A549 (cell line): ENCODE measurements around the gene FRMD4A. TPM values are rescaled to one million over a fixed set of nuclear protein-coding genes. Genes with fewer than 3 reads are reported as not detected.

Experiments used
- ATAC-seq, 2 experiments: fragments of 200-7000 bp in 1 of 2; fragments of >200 bp in 1 of 2; cut with Nextera tagmentation in 1 of 2; cut with Tn5 transposase in 1 of 2; 3 replicates each; pipeline versions ENCODE4 v1.8.0 to v1.9.1; 2018 to 2020; ENCODE audit warnings: mild to moderate bottlenecking in 1 of 2, moderate library complexity in 1 of 2
- CTCF ChIA-PET: fragments of 300-600 bp; sonication (Branson Sonifier 250); formaldehyde crosslinking; extraction: SDS; loops from one replicate; lab custom pipeline; 2021; ENCODE audit warnings: antibody characterized with exemption, inconsistent platforms; lab: Yijun Ruan, JAX
- POLR2A ChIA-PET: fragments of 350-600 bp; formaldehyde crosslinking; extraction: SDS; loops from one replicate; lab custom pipeline; 2021; ENCODE audit warnings: antibody characterized with exemption, inconsistent platforms; lab: Yijun Ruan, JAX
- DNase-seq, 2 experiments: peaks; one replicate each; pipeline versions ENCODE4 v3.0.0 to v3.0.0-alpha.2; 2011 to 2016; ENCODE audit warnings: low read depth in 1 of 2, low spot score in 1 of 2
- FAIRE-seq: peaks from 2 replicates; lab custom pipeline; 2011; peaks lifted over from hg19 to GRCh38; lab: Jason Lieb, UNC
- H3K27ac ChIP-seq, 2 experiments: fragments of >200 bp; sonication (Bioruptor Twin); formaldehyde crosslinking; 3 replicates each; pipeline ENCODE4 v1.5.1; 2016 to 2017
- H3K4me1 ChIP-seq: fragments of >200 bp; sonication (Bioruptor Twin); formaldehyde crosslinking; 3 replicates; pipeline ENCODE4 v1.6.1; 2016
- H3K4me2 ChIP-seq: fragments of >200 bp; sonication (Bioruptor Twin); formaldehyde crosslinking; 3 replicates; pipeline ENCODE4 v1.6.1; 2016
- H3K4me3 ChIP-seq: fragments of >200 bp; sonication (Bioruptor Twin); formaldehyde crosslinking; 3 replicates; pipeline ENCODE4 v1.5.1; 2016
- H3K9me3 ChIP-seq: fragments of >200 bp; sonication (Bioruptor Twin); formaldehyde crosslinking; 3 replicates; pipeline ENCODE4 v1.6.1; 2016
- CEBPB ChIP-seq, 2 experiments: fragments of >200 bp in 1 of 2; sonication (Bioruptor Twin) in 1 of 2; formaldehyde crosslinking in 1 of 2; IDR thresholded peaks; 2 replicates each; pipeline ENCODE4 v1.6.1; 2012 to 2016
- CHD4 ChIP-seq: fragments of 200-600 bp; sonication (generic); IDR thresholded peaks from 2 replicates; pipeline ENCODE4 v1.6.1; 2016; ENCODE audit warnings: antibody characterized with exemption, mild to moderate bottlenecking, borderline replicate concordance
- EHF ChIP-seq: fragments of 250-450 bp; sonication (Bioruptor Pico); IDR thresholded peaks from 2 replicates; pipeline ENCODE4 v1.5.0; 2020; ENCODE audit warnings: mild to moderate bottlenecking
- ESRRA ChIP-seq: fragments of 150-350 bp; IDR thresholded peaks from 2 replicates; pipeline ENCODE4 v1.6.1; 2014; ENCODE audit warnings: mild to moderate bottlenecking, low read length, borderline replicate concordance
- FOSL2 ChIP-seq, 2 experiments: fragments of 450-650 bp in 1 of 2; fragments of >200 bp in 1 of 2; sonication (Bioruptor Twin) in 1 of 2; formaldehyde crosslinking; IDR thresholded peaks; 2 replicates each; pipeline versions ENCODE4 v1.5.0 to v1.6.1; 2016 to 2020; ENCODE audit warnings: mild to moderate bottlenecking in 1 of 2, moderate library complexity in 1 of 2
- GATA3 ChIP-seq: IDR thresholded peaks from 2 replicates; pipeline ENCODE4 v1.6.1; 2012; ENCODE audit warnings: borderline replicate concordance
- HDAC2 ChIP-seq: fragments of 200-600 bp; sonication (generic); IDR thresholded peaks from 2 replicates; pipeline ENCODE4 v1.6.1; 2016
- HEYL ChIP-seq: fragments of 250-450 bp; sonication (Bioruptor Pico); IDR thresholded peaks from 2 replicates; pipeline ENCODE4 v1.8.0; 2021; ENCODE audit warnings: mild to moderate bottlenecking, moderate library complexity
- HOXA7 ChIP-seq: fragments of 250-450 bp; sonication (Bioruptor Pico); IDR thresholded peaks from 2 replicates; pipeline ENCODE4 v1.5.0; 2020; ENCODE audit warnings: mild to moderate bottlenecking, moderate library complexity
- HOXB13 ChIP-seq: fragments of 250-450 bp; sonication (Bioruptor Pico); IDR thresholded peaks from 2 replicates; pipeline ENCODE4 v1.5.0; 2020; ENCODE audit warnings: low read depth, mild to moderate bottlenecking, moderate library complexity
- HOXB5 ChIP-seq: fragments of 250-450 bp; sonication (Bioruptor Pico); IDR thresholded peaks from 2 replicates; pipeline ENCODE4 v1.5.0; 2020; ENCODE audit warnings: mild to moderate bottlenecking, moderate library complexity
- JUN ChIP-seq, 2 experiments: fragments of >200 bp; sonication (Bioruptor Twin); formaldehyde crosslinking; IDR thresholded peaks; 2 replicates in 1 of 2; 3 replicates in 1 of 2; pipeline ENCODE4 v1.6.1; 2016 to 2017
- NR3C1 ChIP-seq: fragments of >200 bp; sonication (Bioruptor Twin); formaldehyde crosslinking; IDR thresholded peaks from 3 replicates; pipeline ENCODE4 v1.6.1; 2017
- RFX5 ChIP-seq: fragments of 450-650 bp; IDR thresholded peaks from 2 replicates; pipeline ENCODE4 v1.7.1; 2014; ENCODE audit warnings: antibody characterized with exemption, mild to moderate bottlenecking, moderate library complexity
- SREBF2 ChIP-seq: fragments of 450-650 bp; IDR thresholded peaks from 2 replicates; pipeline ENCODE4 v1.6.1; 2014; ENCODE audit warnings: mild to moderate bottlenecking, moderate library complexity
- ZC3H11A ChIP-seq: fragments of 450-650 bp; IDR thresholded peaks from 2 replicates; pipeline ENCODE4 v1.6.1; 2014; ENCODE audit warnings: antibody characterized with exemption, mild to moderate bottlenecking
- ZFP36 ChIP-seq: fragments of 450-650 bp; IDR thresholded peaks from 2 replicates; pipeline ENCODE4 v1.6.1; 2014; ENCODE audit warnings: borderline replicate concordance; ENCODE audit not compliant: partially characterized antibody
- ZNF302 ChIP-seq: fragments of 250-450 bp; sonication (Bioruptor Pico); IDR thresholded peaks from 2 replicates; pipeline ENCODE4 v1.9.0; 2021; ENCODE audit warnings: inconsistent platforms, mild to moderate bottlenecking, moderate library complexity
- WGBS: methylation state at CpG from one replicate; pipeline ENCODE4 v1.1.6; 2017; ENCODE audit errors: missing lambda C conversion rate; 5-methylcytosine and 5-hydroxymethylcytosine counted together
- polyA plus RNA-seq, 4 experiments: library from polyadenylated mRNA; depleted of rRNA in 3 of 4; stranded (reverse); fragments of >200 nt; fragmentation: RNase III in 1 of 4; extraction: RNeasy Plus Mini Kit Qiagen cat#74134 plus additional on column Dnase treatment in 1 of 4; gene quantifications; 2 replicates in 3 of 4; 3 replicates in 1 of 4; pipeline ENCODE4 v1.2.3, GENCODE V29; 2011 to 2017
- TF ChIP-seq, protein P1 (sequence below): fragments of 250-450 bp; sonication (Bioruptor Pico); IDR thresholded peaks from 2 replicates; pipeline ENCODE4 v1.5.0; 2021; ENCODE audit warnings: mild to moderate bottlenecking, moderate library complexity, borderline replicate concordance
- TF ChIP-seq, protein P2 (sequence below): fragments of 450-650 bp; IDR thresholded peaks from 2 replicates; pipeline ENCODE4 v1.6.1; 2014; ENCODE audit warnings: antibody characterized with exemption
- TF ChIP-seq, protein P3 (sequence below): fragments of 150-350 bp; IDR thresholded peaks from 2 replicates; pipeline ENCODE4 v1.6.1; 2014; ENCODE audit warnings: low read depth, mild to moderate bottlenecking, low read length
- TF ChIP-seq, protein P4 (sequence below): fragments of 250-450 bp; sonication (Bioruptor Pico); IDR thresholded peaks from 2 replicates; pipeline ENCODE4 v1.5.0; 2020; ENCODE audit warnings: low read depth, mild to moderate bottlenecking, moderate library complexity

Gene FRMD4A
- polyA plus RNA-seq, 2 of the 4 experiments (the other 2 are of a cell fraction), result 2.5 to 4.7 TPM

DNA sequence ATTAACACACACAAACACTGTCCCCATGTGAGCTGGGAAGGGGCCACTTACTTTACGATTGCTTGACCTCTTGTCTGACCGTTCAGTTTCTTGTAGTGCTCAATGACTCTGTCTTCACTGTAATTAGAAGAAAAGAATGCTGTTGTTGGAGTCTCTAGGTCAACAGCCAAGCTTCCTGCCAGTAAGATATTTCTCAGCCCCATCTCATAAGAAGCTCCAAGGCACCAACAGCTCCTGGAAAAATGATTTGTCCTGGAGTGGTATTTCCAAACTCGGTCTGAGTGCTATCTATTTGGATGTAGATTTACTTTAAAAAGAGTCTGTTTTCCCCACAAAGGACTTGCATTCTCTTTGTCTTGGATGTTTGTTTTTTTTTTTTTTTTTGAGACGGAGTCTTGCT lies 590.3 kb downstream of the FRMD4A start:
- TF ChIP-seq ZFP36 (no peak), NR3C1 (no peak), HEYL (CRISPR knock-in tag) (no peak), HOXB13 (no peak), HOXA7 (CRISPR knock-in tag) (no peak), HOXB5 (CRISPR knock-in tag) (no peak), CEBPB (IDR thresholded peaks at IDR 0.05) (no peak), ESRRA (no peak), HDAC2 (no peak), GATA3 (no peak), RFX5 (no peak), EHF (no peak), ZNF302 (CRISPR knock-in tag) (no peak)
- TF ChIP-seq, protein P1, sequence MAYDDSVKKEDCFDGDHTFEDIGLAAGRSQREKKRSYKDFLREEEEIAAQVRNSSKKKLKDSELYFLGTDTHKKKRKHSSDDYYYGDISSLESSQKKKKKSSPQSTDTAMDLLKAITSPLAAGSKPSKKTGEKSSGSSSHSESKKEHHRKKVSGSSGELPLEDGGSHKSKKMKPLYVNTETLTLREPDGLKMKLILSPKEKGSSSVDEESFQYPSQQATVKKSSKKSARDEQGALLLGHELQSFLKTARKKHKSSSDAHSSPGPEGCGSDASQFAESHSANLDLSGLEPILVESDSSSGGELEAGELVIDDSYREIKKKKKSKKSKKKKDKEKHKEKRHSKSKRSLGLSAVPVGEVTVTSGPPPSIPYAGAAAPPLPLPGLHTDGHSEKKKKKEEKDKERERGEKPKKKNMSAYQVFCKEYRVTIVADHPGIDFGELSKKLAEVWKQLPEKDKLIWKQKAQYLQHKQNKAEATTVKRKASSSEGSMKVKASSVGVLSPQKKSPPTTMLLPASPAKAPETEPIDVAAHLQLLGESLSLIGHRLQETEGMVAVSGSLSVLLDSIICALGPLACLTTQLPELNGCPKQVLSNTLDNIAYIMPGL (CRISPR knock-in tag), result no peak
- TF ChIP-seq, protein P2, sequence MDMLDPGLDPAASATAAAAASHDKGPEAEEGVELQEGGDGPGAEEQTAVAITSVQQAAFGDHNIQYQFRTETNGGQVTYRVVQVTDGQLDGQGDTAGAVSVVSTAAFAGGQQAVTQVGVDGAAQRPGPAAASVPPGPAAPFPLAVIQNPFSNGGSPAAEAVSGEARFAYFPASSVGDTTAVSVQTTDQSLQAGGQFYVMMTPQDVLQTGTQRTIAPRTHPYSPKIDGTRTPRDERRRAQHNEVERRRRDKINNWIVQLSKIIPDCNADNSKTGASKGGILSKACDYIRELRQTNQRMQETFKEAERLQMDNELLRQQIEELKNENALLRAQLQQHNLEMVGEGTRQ, result no peak
- 73% methylated on average over 4 of the region's 4 CpGs for WGBS
- DNase-seq, result no peak
- ATAC-seq, result no peak
- no peaks in the 10 kb centered on the region for H3K4me1 ChIP-seq
- ChIA-PET POLR2A (no interaction called here), CTCF (no interaction called here)
- no peak overlapping the region for H3K4me3 ChIP-seq
- FAIRE-seq, result no peak
- H3K9me3 ChIP-seq, result no peaks in the 10 kb centered on the region
- no peak overlapping the region for H3K4me2 ChIP-seq
- no peak overlapping the region for H3K27ac ChIP-seq

GRCh38 chr10:13739183-13739582 lies 591.5 kb downstream of the FRMD4A start:
- DNase-seq (no peak), FAIRE-seq (no peak), ATAC-seq (no peak)
- Histone ChIP-seq H3K27ac (no peak overlapping the region), H3K9me3 (no peaks in the 10 kb centered on the region), H3K4me2 (no peak overlapping the region), H3K4me3 (no peak overlapping the region), H3K4me1 (no peaks in the 10 kb centered on the region)
- 39% methylated on average over 2 of the region's 2 CpGs for WGBS
- ChIA-PET POLR2A (no interaction called here), CTCF (interaction anchor here (0.9 to 1.9 kb wide), 2 partner anchors 33 to 1981 kb away, joined by 3 to 6 read pairs; no protein-coding TSS in a partner anchor)
- TF ChIP-seq, protein P3, sequence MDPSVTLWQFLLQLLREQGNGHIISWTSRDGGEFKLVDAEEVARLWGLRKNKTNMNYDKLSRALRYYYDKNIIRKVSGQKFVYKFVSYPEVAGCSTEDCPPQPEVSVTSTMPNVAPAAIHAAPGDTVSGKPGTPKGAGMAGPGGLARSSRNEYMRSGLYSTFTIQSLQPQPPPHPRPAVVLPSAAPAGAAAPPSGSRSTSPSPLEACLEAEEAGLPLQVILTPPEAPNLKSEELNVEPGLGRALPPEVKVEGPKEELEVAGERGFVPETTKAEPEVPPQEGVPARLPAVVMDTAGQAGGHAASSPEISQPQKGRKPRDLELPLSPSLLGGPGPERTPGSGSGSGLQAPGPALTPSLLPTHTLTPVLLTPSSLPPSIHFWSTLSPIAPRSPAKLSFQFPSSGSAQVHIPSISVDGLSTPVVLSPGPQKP, result no peak
- TF ChIP-seq EHF (no peak), CHD4 (no peak), ZC3H11A (no peak), FOSL2 (IDR thresholded peaks at IDR 0.05) (no peak), FOSL2 (CRISPR knock-in tag; IDR thresholded peaks at IDR 0.05) (no peak), HOXB13 (no peak), ESRRA (no peak), JUN (IDR thresholded peaks at IDR 0.05) (no peak), SREBF2 (no peak)
- TF ChIP-seq, protein P4, sequence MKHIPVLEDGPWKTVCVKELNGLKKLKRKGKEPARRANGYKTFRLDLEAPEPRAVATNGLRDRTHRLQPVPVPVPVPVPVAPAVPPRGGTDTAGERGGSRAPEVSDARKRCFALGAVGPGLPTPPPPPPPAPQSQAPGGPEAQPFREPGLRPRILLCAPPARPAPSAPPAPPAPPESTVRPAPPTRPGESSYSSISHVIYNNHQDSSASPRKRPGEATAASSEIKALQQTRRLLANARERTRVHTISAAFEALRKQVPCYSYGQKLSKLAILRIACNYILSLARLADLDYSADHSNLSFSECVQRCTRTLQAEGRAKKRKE (CRISPR knock-in tag), result no peak
